Activated B cell treated with CpG ODN at 0.5 μM for 24 hours (primary cell): ENCODE data around the gene GJB4. TPM values are rescaled to one million over a fixed set of nuclear protein-coding genes. Genes with fewer than 3 reads are reported as not detected.

Experiments used
- ATAC-seq: fragments of 200-7000 bp; cut with Tn5 transposase; one replicate; pipeline ENCODE4 v1.10.0; 2021; ENCODE audit warnings: low read depth, mild to moderate bottlenecking, moderate library complexity
- CTCF ChIA-PET: fragments of 350-600 bp; sonication (Branson Sonifier 250); formaldehyde crosslinking; loops from one replicate; lab custom pipeline; 2021; ENCODE audit warnings: antibody characterized with exemption; lab: Charles Lee
- POLR2A ChIA-PET: fragments of 350-600 bp; sonication (Branson Sonifier 250); formaldehyde crosslinking; loops from one replicate; lab custom pipeline; 2021; ENCODE audit warnings: antibody characterized with exemption; lab: Charles Lee
- DNase-seq: peaks from one replicate; pipeline ENCODE4 v3.0.0; 2022
- H3K27ac Mint-ChIP-seq: one replicate; pipeline ENCODE4 v1.8.0; 2020; ENCODE audit warnings: mixed read lengths
- H3K27me3 Mint-ChIP-seq: one replicate; pipeline ENCODE4 v1.8.0; 2021; ENCODE audit warnings: mixed read lengths
- H3K36me3 Mint-ChIP-seq: one replicate; pipeline ENCODE4 v1.8.0; 2021; ENCODE audit warnings: low read depth, mixed read lengths
- H3K4me1 Mint-ChIP-seq: one replicate; pipeline ENCODE4 v1.8.0; 2021; ENCODE audit warnings: mixed read lengths
- H3K4me3 Mint-ChIP-seq: one replicate; pipeline ENCODE4 v1.8.0; 2020; ENCODE audit warnings: mild to moderate bottlenecking, mixed read lengths
- H3K9me3 Mint-ChIP-seq: one replicate; pipeline ENCODE4 v1.8.0; 2020; ENCODE audit warnings: mixed read lengths
- CTCF ChIP-seq: fragments of 200-600 bp; IDR thresholded peaks from one replicate; pipeline ENCODE4 v1.8.0; 2022; ENCODE audit warnings: antibody characterized with exemption, mild to moderate bottlenecking
- intact Hi-C: fragments of 100-400 bp; cut with micrococcal nuclease; formaldehyde crosslinking; loops from one replicate; pipeline ENCODE4 v1.15.1; 2024
- total RNA-seq: library from RNA; stranded (reverse); gene quantifications from 2 replicates; pipeline ENCODE4 v1.2.3, GENCODE V29; 2022

Gene GJB4
- total RNA-seq, 1 donor from 2014 or later: not detected

DNA sequence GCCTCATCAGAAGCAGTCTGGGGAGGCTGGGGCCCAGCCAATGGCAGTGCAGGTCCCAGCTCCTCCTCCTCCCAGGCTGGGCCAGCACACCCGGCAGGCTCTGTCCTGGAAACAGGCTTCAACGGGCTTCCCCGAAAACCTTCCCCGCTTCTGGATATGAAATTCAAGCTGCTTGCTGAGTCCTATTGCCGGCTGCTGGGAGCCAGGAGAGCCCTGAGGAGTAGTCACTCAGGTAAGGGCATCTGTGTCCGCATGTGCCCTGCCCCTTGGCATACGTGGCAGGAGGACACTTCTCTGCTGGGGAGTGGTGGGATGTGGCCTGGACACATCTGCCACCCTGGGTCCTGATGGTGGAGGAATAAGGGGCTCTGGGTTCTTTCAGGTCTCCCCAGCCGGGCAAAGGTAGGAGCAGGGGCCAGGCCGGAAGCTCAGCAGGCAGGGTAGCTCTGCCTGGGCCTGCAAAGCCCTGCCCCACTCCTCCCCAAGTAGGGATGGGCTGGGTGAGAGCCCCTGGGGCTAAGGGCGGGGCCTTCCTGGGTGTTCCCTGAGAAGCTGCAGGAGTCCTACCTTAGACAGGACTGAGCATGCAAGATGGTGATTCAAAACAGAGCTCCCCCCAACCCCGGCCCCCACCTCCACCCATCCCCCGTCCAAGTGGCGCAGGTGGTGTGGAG is 4.4 kb upstream of the GJB4 start, which contains the start of gene GJB5:
Gene GJB5 (plus strand): TSS at position 84 of the 674 bp plus-strand sequence. CDS start 2,284 bp downstream, outside the sequence.
- no peak for DNase-seq
- intact Hi-C loops: no loop called here
- CTCF ChIA-PET: no interaction called here
- no peaks in the 10 kb centered on the region for H3K9me3 Mint-ChIP-seq
- POLR2A ChIA-PET: no interaction called here
- H3K36me3 Mint-ChIP-seq: no peaks in the 10 kb centered on the region
- ATAC-seq: no peak
- no peaks in the 10 kb centered on the region for H3K4me1 Mint-ChIP-seq
- H3K27ac Mint-ChIP-seq: no peak within 1 kb of the TSS
- TF ChIP-seq CTCF: no peak
- H3K27me3 Mint-ChIP-seq: peaks cover 8% of the 10 kb centered on the region
- no peak within 1 kb of the TSS for H3K4me3 Mint-ChIP-seq

- ChIA-PET CTCF (interaction anchor here (1.4 kb wide), 1 partner anchor 30 kb away, joined by 3 read pairs; no protein-coding TSS in a partner anchor), POLR2A (no interaction called here)
- ATAC-seq (no peak), DNase-seq (no peak)
- no peak overlapping the region for H3K27ac Mint-ChIP-seq
- H3K4me1 Mint-ChIP-seq: no peaks in the 10 kb centered on the region
- TF ChIP-seq CTCF: no peak
- H3K27me3 Mint-ChIP-seq: peaks cover 8% of the 10 kb centered on the region
- intact Hi-C loops: no loop called here
- no peak overlapping the region for H3K4me3 Mint-ChIP-seq
- H3K9me3 Mint-ChIP-seq: no peaks in the 10 kb centered on the region
- no peaks in the 10 kb centered on the region for H3K36me3 Mint-ChIP-seq
These were observed 3.6 kb upstream of the GJB4 start for GRCh38 chr1:34755961-34756360.

- no peak for TF ChIP-seq CTCF
- Mint-ChIP-seq H3K4me1 (no peaks in the 10 kb centered on the region), H3K9me3 (no peaks in the 10 kb centered on the region), H3K27me3 (peaks cover 10% of the 10 kb centered on the region), H3K27ac (no peak overlapping the region), H3K36me3 (no peaks in the 10 kb centered on the region), H3K4me3 (no peak overlapping the region)
- intact Hi-C loops: no loop called here
- POLR2A ChIA-PET: no interaction called here
- no peak for ATAC-seq
- DNase-seq: no peak
- CTCF ChIA-PET: interaction anchor here (1.6 kb wide), 1 partner anchor 14 kb away, joined by 4 read pairs; no protein-coding TSS in a partner anchor
These were observed 2.2 kb upstream of the GJB4 start for GRCh38 chr1:34757386-34757785.

DNA sequence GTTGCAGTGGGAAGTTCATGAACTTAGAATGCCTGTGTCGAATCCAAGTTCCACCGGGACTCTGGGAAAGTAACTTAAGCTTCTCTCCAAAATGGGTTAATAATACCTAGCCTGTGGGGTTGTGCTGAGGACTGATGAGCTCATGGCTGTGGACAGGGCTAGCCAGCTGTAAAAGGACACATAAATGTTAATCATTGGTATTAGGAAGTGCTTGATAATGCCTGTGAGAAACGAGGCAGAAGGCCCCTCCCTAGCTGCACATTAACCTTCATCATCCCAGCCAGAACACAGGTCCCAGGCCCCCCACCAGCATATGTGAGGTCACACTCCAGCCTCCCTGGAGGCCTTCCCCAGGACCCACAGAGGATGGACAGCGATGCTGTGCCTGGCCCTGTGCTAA is 789 bp upstream of the GJB4 start:
- ChIA-PET CTCF (interaction anchor here (1.6 kb wide), 1 partner anchor 16 kb away, joined by 4 read pairs; no protein-coding TSS in a partner anchor), POLR2A (no interaction called here)
- Mint-ChIP-seq H3K4me3 (no peak overlapping the region), H3K27ac (no peak overlapping the region), H3K36me3 (no peaks in the 10 kb centered on the region), H3K27me3 (peaks cover 7% of the 10 kb centered on the region), H3K9me3 (no peaks in the 10 kb centered on the region), H3K4me1 (no peaks in the 10 kb centered on the region)
- no peak for TF ChIP-seq CTCF
- intact Hi-C loops: no loop called here
- DNase-seq (no peak), ATAC-seq (no peak)

DNA sequence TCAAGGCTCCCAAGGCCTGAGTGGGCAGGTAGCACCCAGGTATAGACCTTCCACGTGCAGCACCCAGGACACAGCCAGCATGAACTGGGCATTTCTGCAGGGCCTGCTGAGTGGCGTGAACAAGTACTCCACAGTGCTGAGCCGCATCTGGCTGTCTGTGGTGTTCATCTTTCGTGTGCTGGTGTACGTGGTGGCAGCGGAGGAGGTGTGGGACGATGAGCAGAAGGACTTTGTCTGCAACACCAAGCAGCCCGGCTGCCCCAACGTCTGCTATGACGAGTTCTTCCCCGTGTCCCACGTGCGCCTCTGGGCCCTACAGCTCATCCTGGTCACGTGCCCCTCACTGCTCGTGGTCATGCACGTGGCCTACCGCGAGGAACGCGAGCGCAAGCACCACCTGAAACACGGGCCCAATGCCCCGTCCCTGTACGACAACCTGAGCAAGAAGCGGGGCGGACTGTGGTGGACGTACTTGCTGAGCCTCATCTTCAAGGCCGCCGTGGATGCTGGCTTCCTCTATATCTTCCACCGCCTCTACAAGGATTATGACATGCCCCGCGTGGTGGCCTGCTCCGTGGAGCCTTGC is 1.7 kb downstream of the GJB4 start:
- Mint-ChIP-seq H3K4me1 (no peaks in the 10 kb centered on the region), H3K27ac (no peak overlapping the region), H3K4me3 (no peak overlapping the region), H3K27me3 (peaks cover 8% of the 10 kb centered on the region), H3K36me3 (no peaks in the 10 kb centered on the region), H3K9me3 (no peaks in the 10 kb centered on the region)
- no peak for TF ChIP-seq CTCF
- ChIA-PET POLR2A (no interaction called here), CTCF (no interaction called here)
- ATAC-seq (no peak), DNase-seq (no peak)
- intact Hi-C loops: no loop called here
